ENCODE results near the gene HEMK1. TPM values are rescaled to one million over a fixed set of nuclear protein-coding genes. Genes with fewer than 3 reads are reported as not detected.

The HEMK1 gene
- total and polyA plus RNA-seq, 2 experiments from 2014 or later = 23.3 to 37.4 TPM

DNA sequence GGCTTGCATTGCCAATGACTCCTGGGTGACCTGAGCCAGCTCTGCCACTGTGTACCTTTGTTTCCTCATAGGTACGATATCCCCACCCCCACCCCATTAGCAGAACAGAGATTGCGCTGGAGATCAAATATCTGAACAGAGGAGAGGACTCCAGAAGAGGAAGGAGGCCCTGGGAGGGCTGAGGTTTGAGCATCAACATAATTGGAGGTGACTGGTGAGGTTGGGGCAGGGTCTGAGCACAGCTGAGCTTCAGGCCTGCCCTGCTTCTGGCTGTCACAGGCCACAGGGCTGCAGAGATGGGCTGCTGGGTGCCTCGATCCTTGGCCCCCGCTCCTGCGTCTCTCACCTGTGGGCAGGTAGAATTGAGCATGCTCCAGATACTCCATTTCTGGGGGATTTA, 44.6 kb upstream of the HEMK1 start:
- DNase-seq (ENCODE audit: low read depth in 1 of 2, low spot score in 1 of 2) = no peak
- Histone ChIP-seq H3K36me3 (no peaks in the 10 kb centered on the region), H3K9me3 (ENCODE audit: low read depth) (no peaks in the 10 kb centered on the region), H3K4me3 (no peak overlapping the region), H3K27me3 (peaks cover 9% of the 10 kb centered on the region), H3K27ac (no peak overlapping the region), H3K4me1 (ENCODE audit: low read depth) (no peaks in the 10 kb centered on the region)
- TF ChIP-seq, protein P1, sequence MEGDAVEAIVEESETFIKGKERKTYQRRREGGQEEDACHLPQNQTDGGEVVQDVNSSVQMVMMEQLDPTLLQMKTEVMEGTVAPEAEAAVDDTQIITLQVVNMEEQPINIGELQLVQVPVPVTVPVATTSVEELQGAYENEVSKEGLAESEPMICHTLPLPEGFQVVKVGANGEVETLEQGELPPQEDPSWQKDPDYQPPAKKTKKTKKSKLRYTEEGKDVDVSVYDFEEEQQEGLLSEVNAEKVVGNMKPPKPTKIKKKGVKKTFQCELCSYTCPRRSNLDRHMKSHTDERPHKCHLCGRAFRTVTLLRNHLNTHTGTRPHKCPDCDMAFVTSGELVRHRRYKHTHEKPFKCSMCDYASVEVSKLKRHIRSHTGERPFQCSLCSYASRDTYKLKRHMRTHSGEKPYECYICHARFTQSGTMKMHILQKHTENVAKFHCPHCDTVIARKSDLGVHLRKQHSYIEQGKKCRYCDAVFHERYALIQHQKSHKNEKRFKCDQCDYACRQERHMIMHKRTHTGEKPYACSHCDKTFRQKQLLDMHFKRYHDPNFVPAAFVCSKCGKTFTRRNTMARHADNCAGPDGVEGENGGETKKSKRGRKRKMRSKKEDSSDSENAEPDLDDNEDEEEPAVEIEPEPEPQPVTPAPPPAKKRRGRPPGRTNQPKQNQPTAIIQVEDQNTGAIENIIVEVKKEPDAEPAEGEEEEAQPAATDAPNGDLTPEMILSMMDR (IDR thresholded peaks at IDR 0.05; ENCODE audit: low read depth, low read length) = no peak

DNA sequence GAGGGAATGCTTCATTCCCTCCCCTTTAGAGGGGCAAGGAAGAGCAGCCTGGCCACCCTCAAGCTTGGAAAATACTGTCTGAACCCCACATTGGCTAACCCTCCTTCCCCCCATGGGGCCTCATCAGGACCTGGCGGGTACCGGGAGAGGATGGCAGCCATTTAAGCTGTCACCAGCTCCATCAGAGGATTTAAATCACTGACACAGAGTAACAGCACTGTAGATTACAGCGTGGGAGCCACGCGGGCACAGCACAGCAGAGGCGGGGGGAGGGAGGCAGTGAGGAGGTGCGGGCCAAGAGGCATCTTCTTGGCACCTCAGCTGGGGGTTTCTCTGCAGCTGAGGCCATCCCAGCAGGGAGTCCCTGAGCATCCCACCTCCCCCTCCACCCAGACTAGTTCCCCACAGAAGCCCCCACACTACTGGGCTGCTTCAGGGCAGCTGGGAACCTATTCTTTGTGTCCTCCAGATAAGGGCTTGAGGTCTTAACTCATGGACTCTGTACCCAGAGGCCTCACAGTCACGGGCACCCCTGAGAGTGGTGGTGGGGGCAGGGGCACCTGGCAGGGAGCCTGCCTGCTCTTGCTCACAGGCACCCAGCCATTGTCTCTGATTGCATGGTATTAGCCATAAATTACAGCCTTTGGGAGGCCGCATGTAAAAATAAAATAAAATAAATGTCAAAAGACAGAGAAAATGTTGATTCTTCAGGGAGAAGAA, 44.0 kb upstream of the HEMK1 start:
- peaks cover 15% of the 10 kb centered on the region for H3K27me3 ChIP-seq
- no peaks in the 10 kb centered on the region for H3K9me3 ChIP-seq (ENCODE audit: low read depth)
- TF ChIP-seq, protein P1 (IDR thresholded peaks at IDR 0.05; ENCODE audit: low read depth, low read length) = no peak

DNA sequence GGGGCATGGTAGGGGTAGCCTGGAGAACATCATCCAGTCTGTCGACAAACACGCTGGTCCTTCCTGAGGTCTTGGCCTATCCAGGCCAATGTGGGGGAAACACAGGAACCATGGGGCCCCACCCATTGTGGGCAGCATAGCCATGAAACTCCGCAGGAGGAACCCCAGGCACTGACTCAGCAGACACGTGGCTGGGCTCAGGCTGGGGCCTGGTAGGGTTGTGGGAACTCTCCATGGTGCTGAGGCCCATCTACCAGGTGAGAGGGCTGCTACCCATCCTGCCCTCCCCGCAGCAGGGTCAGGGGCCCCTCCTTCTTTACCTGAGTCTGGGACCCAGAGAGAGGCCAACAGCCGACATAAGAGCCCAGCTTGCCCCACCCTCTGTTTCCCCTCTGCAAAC, 43.3 kb upstream of the HEMK1 start:
- Histone ChIP-seq H3K36me3 (no peaks in the 10 kb centered on the region), H3K4me1 (ENCODE audit: low read depth) (no peaks in the 10 kb centered on the region), H3K9me3 (ENCODE audit: low read depth) (no peaks in the 10 kb centered on the region), H3K27me3 (peaks cover 21% of the 10 kb centered on the region), H3K4me3 (no peak overlapping the region), H3K27ac (no peak overlapping the region)
- TF ChIP-seq, protein P1 (IDR thresholded peaks at IDR 0.05; ENCODE audit: low read depth, low read length) = no peak
- peak; percentile 57 to 89 for DNase-seq (ENCODE audit: low read depth in 1 of 2, low spot score in 1 of 2)

More for the DNA sequence above, 44.0 kb upstream of the HEMK1 start:
- H3K4me3 ChIP-seq = no peak overlapping the region
- H3K4me1 ChIP-seq (ENCODE audit: low read depth) = no peaks in the 10 kb centered on the region
- H3K27ac ChIP-seq = no peak overlapping the region
- DNase-seq (ENCODE audit: low read depth in 1 of 2, low spot score in 1 of 2) = no peak
- H3K36me3 ChIP-seq = no peaks in the 10 kb centered on the region

DNA sequence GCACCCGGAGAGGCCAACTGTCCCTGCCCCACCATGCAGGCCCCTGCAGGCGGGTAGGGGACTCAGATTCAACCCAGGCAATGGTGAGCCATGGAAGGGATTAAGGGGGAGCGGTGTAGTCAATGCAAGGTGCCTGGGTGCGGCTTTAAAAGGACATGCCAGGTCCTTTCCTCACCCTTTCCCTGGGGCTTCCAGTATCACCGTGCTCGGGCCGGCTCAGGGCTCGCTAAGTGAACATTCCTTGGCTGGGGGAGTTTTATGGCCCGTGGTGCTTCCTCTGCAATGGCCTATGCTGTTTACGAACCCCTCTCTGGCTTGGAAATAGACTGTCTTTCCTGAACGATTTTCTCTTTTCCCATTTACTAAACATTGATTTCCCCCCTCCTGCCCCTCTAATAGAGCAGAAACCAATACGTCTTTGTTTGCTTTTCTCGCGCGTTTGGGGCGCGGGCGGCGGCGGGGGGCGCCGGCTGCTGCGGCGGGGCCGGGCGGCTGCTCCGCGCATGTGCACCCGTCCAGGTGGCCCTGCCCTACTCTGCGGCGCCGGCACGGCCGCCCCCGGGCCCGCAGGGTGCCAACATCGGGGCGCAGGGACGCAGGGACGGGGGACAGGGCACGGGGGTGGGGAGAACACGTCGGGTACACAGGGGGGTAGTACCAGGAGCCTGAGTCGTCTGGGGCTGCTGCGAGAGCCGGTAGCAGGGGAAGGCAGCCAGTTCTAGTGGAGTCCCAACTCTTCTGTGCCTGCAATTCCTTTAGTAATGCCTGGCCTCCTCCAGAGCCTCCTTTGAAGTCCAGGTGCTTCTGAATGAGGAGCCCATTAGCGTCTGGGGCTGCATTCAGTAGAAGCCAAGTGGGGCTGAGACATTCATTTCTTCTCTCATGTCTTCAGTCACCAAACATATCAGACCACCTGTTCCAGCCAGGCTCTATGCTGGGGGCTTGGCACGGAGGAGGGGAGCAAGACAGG, 39.0 kb upstream of the HEMK1 start:
- H3K4me1 ChIP-seq (ENCODE audit: low read depth) = no peaks in the 10 kb centered on the region
- no peak for DNase-seq (ENCODE audit: low read depth in 1 of 2, low spot score in 1 of 2)
- no peaks in the 10 kb centered on the region for H3K9me3 ChIP-seq (ENCODE audit: low read depth)
- H3K27me3 ChIP-seq = peaks cover 30% of the 10 kb centered on the region
- TF ChIP-seq, protein P1 (IDR thresholded peaks at IDR 0.05; ENCODE audit: low read depth, low read length) = no peak
- H3K36me3 ChIP-seq = no peaks in the 10 kb centered on the region
- no peak overlapping the region for H3K27ac ChIP-seq
- no peak overlapping the region for H3K4me3 ChIP-seq

DNA sequence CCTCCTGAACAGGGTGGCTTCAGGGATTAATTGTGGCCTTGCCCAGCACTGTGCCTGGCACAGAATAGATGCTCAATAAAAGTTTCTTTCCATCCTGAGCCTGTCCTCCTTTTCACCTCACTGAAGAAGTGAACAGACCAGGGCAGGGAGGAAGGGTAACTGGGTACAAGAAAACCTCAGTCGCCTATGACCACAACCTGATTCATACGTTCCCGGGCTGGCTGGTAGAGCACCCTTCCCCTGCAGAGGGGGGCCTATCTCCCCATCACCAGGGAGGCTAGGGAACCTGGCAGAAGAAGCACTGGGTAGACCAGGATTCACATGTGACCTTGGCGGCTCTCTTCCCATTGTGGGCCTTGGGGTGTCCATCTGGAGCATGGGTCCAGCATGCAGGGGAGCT, 38.1 kb upstream of the HEMK1 start:
- no peak for DNase-seq (ENCODE audit: low read depth in 1 of 2, low spot score in 1 of 2)
- Histone ChIP-seq H3K4me1 (ENCODE audit: low read depth) (no peaks in the 10 kb centered on the region), H3K36me3 (no peaks in the 10 kb centered on the region), H3K4me3 (no peak overlapping the region), H3K9me3 (ENCODE audit: low read depth) (no peaks in the 10 kb centered on the region), H3K27ac (no peak overlapping the region), H3K27me3 (peaks cover 30% of the 10 kb centered on the region)
- TF ChIP-seq, protein P1 (IDR thresholded peaks at IDR 0.05; ENCODE audit: low read depth, low read length) = no peak
